HepG2 (cell line): Measurements from ENCODE around the gene NFASC. TPM values are rescaled to one million over a fixed set of nuclear protein-coding genes. Genes with fewer than 3 reads are reported as not detected.

Experiments used
- ATAC-seq: fragments of 200-7000 bp; cut with Tn5 transposase; 3 replicates; pipeline ENCODE4 v1.9.1; 2020; ENCODE audit warnings: mild to moderate bottlenecking, moderate library complexity
- BruUV-seq: library from RNA; stranded (reverse); fragments of 400-500 nt; replicated peaks from 2 replicates; lab custom pipeline; 2021; lab: Mats Ljungman, UMichigan
- CTCF ChIA-PET: fragments of 300-600 bp; formaldehyde crosslinking; extraction: SDS; loops from one replicate; lab custom pipeline; 2021; ENCODE audit warnings: low total read pairs, inconsistent platforms, low intra/inter-chr PET ratio; lab: Yijun Ruan, JAX
- POLR2A ChIA-PET: fragments of 350-600 bp; sonication (Branson Sonifier 250); formaldehyde crosslinking; loops from one replicate; lab custom pipeline; 2020; ENCODE audit warnings: antibody characterized with exemption, inconsistent platforms; lab: Yijun Ruan, JAX
- DNase-seq: peaks from one replicate; pipeline ENCODE4 v3.0.0-alpha.2; 2015; ENCODE audit warnings: low spot score
- FAIRE-seq: peaks from 3 replicates; lab custom pipeline; 2011; peaks lifted over from hg19 to GRCh38; lab: Jason Lieb, UNC
- H2AFZ ChIP-seq: one replicate; pipeline ENCODE4 v1.6.1; 2011; ENCODE audit warnings: low read length, inconsistent platforms
- H3K27ac ChIP-seq: fragments of 300-600 bp; 3 replicates; pipeline ENCODE4 v1.8.0; 2011; ENCODE audit warnings: mixed run types, mild to moderate bottlenecking, mixed read lengths, low read length, inconsistent platforms; ENCODE audit not compliant: insufficient read depth; ENCODE audit errors: extremely low read length
- H3K27me3 ChIP-seq, 2 experiments: fragments of 200-600 bp in 1 of 2; 2 replicates in 1 of 2; 3 replicates in 1 of 2; pipeline versions ENCODE4 v1.6.0 to v1.8.0; 2011; ENCODE audit warnings: low read length in 2 of 2, mild to moderate bottlenecking in 2 of 2, moderate library complexity in 2 of 2, inconsistent platforms in 1 of 2; ENCODE audit not compliant: insufficient read depth in 2 of 2, control insufficient read depth in 1 of 2
- H3K36me3 ChIP-seq, 2 experiments: fragments of 200-600 bp in 1 of 2; replicated peaks in 1 of 2; 2 replicates in 1 of 2; 3 replicates in 1 of 2; pipeline versions ENCODE4 v1.5.1 to v1.8.0; 2011; ENCODE audit warnings: low read length in 2 of 2, inconsistent platforms in 1 of 2; ENCODE audit not compliant: insufficient read depth in 2 of 2, control insufficient read depth in 1 of 2
- H3K4me1 ChIP-seq: 2 replicates; pipeline ENCODE4 v1.5.1; 2012; ENCODE audit warnings: low read length, inconsistent platforms; ENCODE audit not compliant: insufficient read depth
- H3K4me2 ChIP-seq: 2 replicates; pipeline ENCODE4 v1.6.0; 2011; ENCODE audit warnings: low read depth, low read length, inconsistent platforms
- H3K4me3 ChIP-seq, 3 experiments: fragments of 200-600 bp in 1 of 3; sonication (generic), shearing (Covaris generic) in 1 of 3; replicated peaks in 1 of 3; 2 replicates each; pipeline ENCODE4 v1.5.1; 2011 to 2016; ENCODE audit warnings: low read length in 3 of 3, inconsistent platforms in 2 of 3, low read depth in 2 of 3, mild to moderate bottlenecking in 2 of 3, control low read depth in 1 of 3, mixed read lengths in 1 of 3; ENCODE audit not compliant: insufficient read depth in 1 of 3
- H3K79me2 ChIP-seq: one replicate; pipeline ENCODE4 v1.6.1; 2011; ENCODE audit warnings: low read length, inconsistent platforms; ENCODE audit not compliant: insufficient read depth
- H3K9ac ChIP-seq: 2 replicates; pipeline ENCODE4 v1.6.0; 2011; ENCODE audit warnings: mild to moderate bottlenecking, low read depth, low read length, inconsistent platforms; ENCODE audit not compliant: insufficient read depth
- H3K9me3 ChIP-seq: 2 replicates; pipeline ENCODE4 v1.5.1; 2012; ENCODE audit warnings: mild to moderate bottlenecking, low read length
- H4K20me1 ChIP-seq: 2 replicates; pipeline ENCODE4 v1.6.0; 2011; ENCODE audit warnings: inconsistent platforms, mild to moderate bottlenecking, low read length, moderate library complexity; ENCODE audit not compliant: insufficient read depth
- DPF2 ChIP-seq: sonication (generic); formaldehyde crosslinking; IDR thresholded peaks from 2 replicates; pipeline ENCODE4 v1.4.0; 2020; ENCODE audit warnings: mild to moderate bottlenecking, low read depth, missing genetic modification reagents, borderline replicate concordance
- ERF ChIP-seq: IDR thresholded peaks from 2 replicates; pipeline ENCODE4 v1.6.1; 2018; ENCODE audit warnings: missing biosample characterization, missing genetic modification reagents
- FOXK1 ChIP-seq: sonication (generic); formaldehyde crosslinking; IDR thresholded peaks from 2 replicates; pipeline ENCODE4 v1.4.0; 2020; ENCODE audit warnings: low read depth, missing genetic modification reagents, borderline replicate concordance
- FOXM1 ChIP-seq: sonication (generic); formaldehyde crosslinking; IDR thresholded peaks from 2 replicates; pipeline ENCODE4 v1.5.0; 2020; ENCODE audit warnings: missing genetic modification reagents
- KLF12 ChIP-seq: sonication (generic); formaldehyde crosslinking; IDR thresholded peaks from 2 replicates; pipeline ENCODE4 v1.4.0; 2020; ENCODE audit warnings: missing genetic modification reagents, borderline replicate concordance
- MTF2 ChIP-seq: sonication (generic); formaldehyde crosslinking; IDR thresholded peaks from 2 replicates; pipeline ENCODE4 v1.5.0; 2020; ENCODE audit warnings: missing genetic modification reagents, borderline replicate concordance
- MXI1 ChIP-seq: IDR thresholded peaks from 3 replicates; pipeline ENCODE4 v1.6.1; 2012; ENCODE audit warnings: low read depth, low read length, inconsistent platforms, borderline replicate concordance
- MYNN ChIP-seq: sonication (generic); formaldehyde crosslinking; IDR thresholded peaks from 2 replicates; pipeline ENCODE4 v1.4.0; 2020; ENCODE audit warnings: mild to moderate bottlenecking, low read depth, missing genetic modification reagents
- NR2F2 ChIP-seq: IDR thresholded peaks from 2 replicates; pipeline ENCODE4 v1.6.1; 2012; ENCODE audit warnings: low read depth, inconsistent platforms, borderline replicate concordance
- SKI ChIP-seq: fragments of 450-650 bp; IDR thresholded peaks from one replicate; pipeline ENCODE4 v1.6.1; 2018; ENCODE audit warnings: mild to moderate bottlenecking; ENCODE audit not compliant: partially characterized antibody
- SMAD3 ChIP-seq: sonication (generic); formaldehyde crosslinking; IDR thresholded peaks from 2 replicates; pipeline ENCODE4 v1.4.0; 2020; ENCODE audit warnings: missing genetic modification reagents
- STAG1 ChIP-seq: sonication (generic); formaldehyde crosslinking; IDR thresholded peaks from 2 replicates; pipeline ENCODE4 v1.4.0; 2020; ENCODE audit warnings: missing genetic modification reagents
- ZFX ChIP-seq: sonication (generic); formaldehyde crosslinking; IDR thresholded peaks from 2 replicates; pipeline ENCODE4 v1.4.0; 2020; ENCODE audit warnings: mild to moderate bottlenecking, low read depth, missing genetic modification reagents, moderate library complexity
- ZNF230 ChIP-seq: sonication (generic); formaldehyde crosslinking; IDR thresholded peaks from 2 replicates; pipeline ENCODE4 v1.4.0; 2020; ENCODE audit warnings: mild to moderate bottlenecking, missing genetic modification reagents
- ZNF30 ChIP-seq: sonication (generic); formaldehyde crosslinking; IDR thresholded peaks from 2 replicates; pipeline ENCODE4 v1.5.0; 2020; ENCODE audit warnings: mild to moderate bottlenecking, missing genetic modification reagents
- ZNF484 ChIP-seq: sonication (generic); formaldehyde crosslinking; IDR thresholded peaks from 2 replicates; pipeline ENCODE4 v1.5.1; 2020; ENCODE audit warnings: mild to moderate bottlenecking, low read depth, missing genetic modification reagents, borderline replicate concordance
- ZNF713 ChIP-seq: sonication (generic); formaldehyde crosslinking; IDR thresholded peaks from 2 replicates; pipeline ENCODE4 v1.4.0; 2020; ENCODE audit warnings: mild to moderate bottlenecking, missing genetic modification reagents
- WGBS: methylation state at CpG from one replicate; pipeline ENCODE4 v1.1.6; 2017; ENCODE audit warnings: low lambda C conversion rate; 5-methylcytosine and 5-hydroxymethylcytosine counted together
- in situ Hi-C: cut with HindIII; loops from 2 replicates; pipeline ENCODE4 v1.10.0; 2017; ENCODE audit warnings: low pct_unique_long_range_greater_than_20kb; ENCODE audit not compliant: extremely low pct_ligation_motif_present
- intact Hi-C: fragments of 100-400 bp; cut with micrococcal nuclease; formaldehyde crosslinking; loops from one replicate; pipeline ENCODE4 v1.10.0; 2022; ENCODE audit not compliant: unreplicated experiment
- polyA plus RNA-seq, 8 experiments: library from polyadenylated mRNA; depleted of rRNA in 3 of 8; stranded (reverse) in 7 of 8; unstranded in 1 of 8; fragments of >200 nt; fragmentation: Illumina TruSeq in 4 of 8; extraction: Trizol in 4 of 8; gene quantifications; 2 replicates each; pipeline versions ENCODE4 v1.2.1 to v1.2.3, GENCODE V29; 2011 to 2016; ENCODE audit warnings: low read depth in 4 of 8, missing spikeins in 1 of 8, mixed read lengths in 1 of 8; ENCODE audit not compliant: insufficient read depth in 1 of 8
- total RNA-seq, 5 experiments: library from RNA; depleted of rRNA; stranded (reverse); fragments of >200 nt; fragmentation: Illumina TruSeq; extraction: Trizol; gene quantifications; 2 replicates each; pipeline ENCODE4 v1.2.3, GENCODE V29; 2016; ENCODE audit warnings: low read depth in 1 of 5
- TF ChIP-seq, protein P1 (sequence below): sonication (generic); formaldehyde crosslinking; IDR thresholded peaks from 2 replicates; pipeline ENCODE4 v1.4.0; 2020; ENCODE audit warnings: low read depth, mild to moderate bottlenecking, missing genetic modification reagents
- TF ChIP-seq, protein P2 (sequence below): sonication (generic); formaldehyde crosslinking; IDR thresholded peaks from 2 replicates; pipeline ENCODE4 v1.5.1; 2020; ENCODE audit warnings: missing genetic modification reagents, mild to moderate bottlenecking, borderline replicate concordance

NFASC gene
- total and polyA plus RNA-seq, 2 of the 13 experiments (the other 11 are each of a cell fraction or from before 2014, with no cell fraction given), result not detected

DNA sequence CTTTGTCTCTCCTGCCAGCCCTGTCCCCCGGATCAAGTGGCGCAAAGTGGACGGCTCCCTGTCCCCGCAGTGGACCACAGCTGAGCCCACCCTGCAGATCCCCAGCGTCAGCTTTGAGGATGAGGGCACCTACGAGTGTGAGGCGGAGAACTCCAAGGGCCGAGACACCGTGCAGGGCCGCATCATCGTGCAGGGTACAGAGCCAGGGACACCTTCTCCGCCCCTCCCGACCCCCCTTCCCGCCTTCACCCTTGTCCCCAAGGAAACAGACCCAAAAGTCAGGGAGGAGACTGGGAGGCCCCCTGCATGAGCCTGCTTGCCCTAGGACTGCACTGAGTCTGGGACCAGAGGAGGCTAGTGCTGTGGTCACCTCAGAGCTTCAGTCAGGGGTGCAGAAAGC is 190.6 kb downstream of the NFASC start:
- no peak overlapping the region for H3K9ac ChIP-seq
- 33% methylated on average over 9 of the region's 14 CpGs for WGBS
- no peaks in the 10 kb centered on the region for H3K36me3 ChIP-seq
- intact Hi-C loops, result loop anchor here (1.0 to 2.0 kb wide), 2 partner anchors 72 to 196 kb away; no protein-coding TSS in a partner anchor
- no peak overlapping the region for H2AFZ ChIP-seq
- no peak overlapping the region for H3K27ac ChIP-seq
- peak; percentile 28 for ATAC-seq
- no peaks in the 10 kb centered on the region for H4K20me1 ChIP-seq
- no peaks in the 10 kb centered on the region for H3K9me3 ChIP-seq
- in situ Hi-C loops, result loop anchor here (5.0 to 10.0 kb wide), 2 partner anchors 84 to 194 kb away; no protein-coding TSS in a partner anchor
- FAIRE-seq, result no peak
- DNase-seq, result no peak
- POLR2A ChIA-PET, result no interaction called here
- H3K4me1 ChIP-seq, result no peaks in the 10 kb centered on the region
- no TSS peak for BruUV-seq
- H3K27me3 ChIP-seq, result peaks cover 1 to 47% of the 10 kb centered on the region in 2 experiments; a peak in 3 of 5 replicates
- CTCF ChIA-PET, result interaction anchor here (1.0 to 4.2 kb wide), 3 partner anchors 72 to 85 kb away, joined by 3 to 41 read pairs (median 14); no protein-coding TSS in a partner anchor
- no peaks in the 10 kb centered on the region for H3K79me2 ChIP-seq
- H3K4me2 ChIP-seq, result no peak overlapping the region
- H3K4me3 ChIP-seq, result no peak overlapping the region
- no peak for TF ChIP-seq ZFX (CRISPR knock-in tag)
- TF ChIP-seq, protein P1, sequence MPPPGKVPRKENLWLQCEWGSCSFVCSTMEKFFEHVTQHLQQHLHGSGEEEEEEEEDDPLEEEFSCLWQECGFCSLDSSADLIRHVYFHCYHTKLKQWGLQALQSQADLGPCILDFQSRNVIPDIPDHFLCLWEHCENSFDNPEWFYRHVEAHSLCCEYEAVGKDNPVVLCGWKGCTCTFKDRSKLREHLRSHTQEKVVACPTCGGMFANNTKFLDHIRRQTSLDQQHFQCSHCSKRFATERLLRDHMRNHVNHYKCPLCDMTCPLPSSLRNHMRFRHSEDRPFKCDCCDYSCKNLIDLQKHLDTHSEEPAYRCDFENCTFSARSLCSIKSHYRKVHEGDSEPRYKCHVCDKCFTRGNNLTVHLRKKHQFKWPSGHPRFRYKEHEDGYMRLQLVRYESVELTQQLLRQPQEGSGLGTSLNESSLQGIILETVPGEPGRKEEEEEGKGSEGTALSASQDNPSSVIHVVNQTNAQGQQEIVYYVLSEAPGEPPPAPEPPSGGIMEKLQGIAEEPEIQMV (CRISPR knock-in tag), result no peak
- no peak for TF ChIP-seq STAG1 (CRISPR knock-in tag)
- TF ChIP-seq FOXM1, result no peak
- TF ChIP-seq ERF (CRISPR knock-in tag), result no peak
- no peak for TF ChIP-seq SKI
- TF ChIP-seq ZNF713 (CRISPR knock-in tag), result no peak
- no peak for TF ChIP-seq MYNN (CRISPR knock-in tag)
- TF ChIP-seq FOXK1 (CRISPR knock-in tag), result no peak
- TF ChIP-seq, protein P2, sequence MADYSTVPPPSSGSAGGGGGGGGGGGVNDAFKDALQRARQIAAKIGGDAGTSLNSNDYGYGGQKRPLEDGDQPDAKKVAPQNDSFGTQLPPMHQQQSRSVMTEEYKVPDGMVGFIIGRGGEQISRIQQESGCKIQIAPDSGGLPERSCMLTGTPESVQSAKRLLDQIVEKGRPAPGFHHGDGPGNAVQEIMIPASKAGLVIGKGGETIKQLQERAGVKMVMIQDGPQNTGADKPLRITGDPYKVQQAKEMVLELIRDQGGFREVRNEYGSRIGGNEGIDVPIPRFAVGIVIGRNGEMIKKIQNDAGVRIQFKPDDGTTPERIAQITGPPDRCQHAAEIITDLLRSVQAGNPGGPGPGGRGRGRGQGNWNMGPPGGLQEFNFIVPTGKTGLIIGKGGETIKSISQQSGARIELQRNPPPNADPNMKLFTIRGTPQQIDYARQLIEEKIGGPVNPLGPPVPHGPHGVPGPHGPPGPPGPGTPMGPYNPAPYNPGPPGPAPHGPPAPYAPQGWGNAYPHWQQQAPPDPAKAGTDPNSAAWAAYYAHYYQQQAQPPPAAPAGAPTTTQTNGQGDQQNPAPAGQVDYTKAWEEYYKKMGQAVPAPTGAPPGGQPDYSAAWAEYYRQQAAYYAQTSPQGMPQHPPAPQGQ (CRISPR knock-in tag), result no peak
- TF ChIP-seq KLF12 (CRISPR knock-in tag), result no peak
- TF ChIP-seq ZNF230 (CRISPR knock-in tag), result no peak
- no peak for TF ChIP-seq DPF2 (CRISPR knock-in tag)
- TF ChIP-seq SMAD3, result no peak
- TF ChIP-seq NR2F2, result no peak
- no peak for TF ChIP-seq ZNF30
- no peak for TF ChIP-seq MXI1
- TF ChIP-seq MTF2 (CRISPR knock-in tag), result no peak
- no peak for TF ChIP-seq ZNF484 (CRISPR knock-in tag)
